AG04450 (cell line): ENCODE results near the gene TMEM100. TPM values are rescaled to one million over a fixed set of nuclear protein-coding genes. Genes with fewer than 3 reads are reported as not detected.

ENCODE experiments used
- CTCF ChIA-PET: fragments of 300-600, 350-600 bp; formaldehyde crosslinking; extraction: SDS; loops from one replicate; lab custom pipeline; 2022; ENCODE audit warnings: antibody characterized with exemption, inconsistent platforms; lab: Charles Lee
- POLR2A ChIA-PET: fragments of 350-600 bp; formaldehyde crosslinking; extraction: SDS; loops from one replicate; lab custom pipeline; 2021; ENCODE audit warnings: antibody characterized with exemption, inconsistent platforms; lab: Yijun Ruan, JAX
- DNase-seq: peaks from one replicate; pipeline ENCODE4 v3.0.0-alpha.2; 2011; ENCODE audit warnings: low read depth, low spot score
- H3K27ac ChIP-seq: one replicate; pipeline ENCODE4 v1.5.1; 2012; ENCODE audit warnings: low read depth, low read length, control low read depth
- H3K27me3 ChIP-seq: one replicate; pipeline ENCODE4 v1.6.0; 2012; ENCODE audit warnings: low read length; ENCODE audit not compliant: control insufficient read depth, insufficient read depth
- H3K4me3 ChIP-seq: 2 replicates; pipeline ENCODE4 v1.5.1; 2011; ENCODE audit warnings: mild to moderate bottlenecking, low read depth, low read length, control low read depth
- H3K9me3 ChIP-seq: 2 replicates; pipeline ENCODE4 v1.5.1; 2012; ENCODE audit warnings: low read length; ENCODE audit not compliant: control insufficient read depth, insufficient read depth
- polyA plus RNA-seq: library from polyadenylated mRNA; depleted of rRNA; stranded (reverse); fragments of >200 nt; gene quantifications from 2 replicates; pipeline ENCODE4 v1.2.3, GENCODE V29; 2011
- TF ChIP-seq, protein P1 (sequence below): IDR thresholded peaks from 2 replicates; pipeline ENCODE4 v1.5.1; 2011; ENCODE audit warnings: low read depth, low read length, control low read depth, inconsistent platforms

Gene TMEM100
- polyA plus RNA-seq, 1 experiment, result 0.63 TPM

DNA sequence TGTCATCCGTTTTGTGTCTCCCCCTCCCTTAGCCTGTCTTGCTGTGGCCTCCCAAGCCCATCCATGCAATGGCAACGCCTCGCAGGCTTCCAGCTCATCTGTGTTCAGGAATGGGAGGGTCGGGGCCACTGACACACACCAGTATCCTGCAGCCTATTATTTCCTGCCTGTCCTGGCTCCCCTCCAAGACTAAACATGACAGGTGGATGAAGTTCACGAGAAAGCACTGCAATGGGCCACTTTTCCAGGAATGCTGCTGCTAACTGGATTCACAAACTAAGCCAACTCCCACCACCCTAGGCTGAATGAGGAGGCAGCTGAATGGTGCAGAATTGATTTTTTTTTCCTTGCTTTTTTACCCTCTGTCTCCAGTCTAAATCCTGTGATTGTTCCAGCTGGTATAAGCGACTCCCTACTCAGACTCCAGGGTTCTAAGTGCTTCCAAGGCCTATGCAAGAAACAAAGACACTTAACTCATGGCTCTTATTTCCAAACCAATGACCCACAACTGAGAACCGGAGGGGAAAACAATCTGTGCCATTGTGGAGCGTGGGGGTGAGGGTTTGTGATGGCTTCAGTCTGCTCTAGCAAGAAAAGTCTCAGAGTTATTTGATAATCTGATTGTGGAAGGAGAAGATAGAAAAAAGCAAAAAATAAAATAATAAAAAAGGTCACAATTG lies 23.3 kb downstream of the TMEM100 start:
- Histone ChIP-seq H3K9me3 (no peaks in the 10 kb centered on the region), H3K4me3 (no peak overlapping the region), H3K27me3 (peaks cover 4% of the 10 kb centered on the region), H3K27ac (no peak overlapping the region)
- ChIA-PET POLR2A (no interaction called here), CTCF (interaction anchor here (0.7 to 2.9 kb wide), 3 partner anchors 18 to 175 kb away, joined by 3 to 8 read pairs (median 3); no protein-coding TSS in a partner anchor)
- DNase-seq, result no peak
- TF ChIP-seq, protein P1, sequence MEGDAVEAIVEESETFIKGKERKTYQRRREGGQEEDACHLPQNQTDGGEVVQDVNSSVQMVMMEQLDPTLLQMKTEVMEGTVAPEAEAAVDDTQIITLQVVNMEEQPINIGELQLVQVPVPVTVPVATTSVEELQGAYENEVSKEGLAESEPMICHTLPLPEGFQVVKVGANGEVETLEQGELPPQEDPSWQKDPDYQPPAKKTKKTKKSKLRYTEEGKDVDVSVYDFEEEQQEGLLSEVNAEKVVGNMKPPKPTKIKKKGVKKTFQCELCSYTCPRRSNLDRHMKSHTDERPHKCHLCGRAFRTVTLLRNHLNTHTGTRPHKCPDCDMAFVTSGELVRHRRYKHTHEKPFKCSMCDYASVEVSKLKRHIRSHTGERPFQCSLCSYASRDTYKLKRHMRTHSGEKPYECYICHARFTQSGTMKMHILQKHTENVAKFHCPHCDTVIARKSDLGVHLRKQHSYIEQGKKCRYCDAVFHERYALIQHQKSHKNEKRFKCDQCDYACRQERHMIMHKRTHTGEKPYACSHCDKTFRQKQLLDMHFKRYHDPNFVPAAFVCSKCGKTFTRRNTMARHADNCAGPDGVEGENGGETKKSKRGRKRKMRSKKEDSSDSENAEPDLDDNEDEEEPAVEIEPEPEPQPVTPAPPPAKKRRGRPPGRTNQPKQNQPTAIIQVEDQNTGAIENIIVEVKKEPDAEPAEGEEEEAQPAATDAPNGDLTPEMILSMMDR, result no peak

DNA sequence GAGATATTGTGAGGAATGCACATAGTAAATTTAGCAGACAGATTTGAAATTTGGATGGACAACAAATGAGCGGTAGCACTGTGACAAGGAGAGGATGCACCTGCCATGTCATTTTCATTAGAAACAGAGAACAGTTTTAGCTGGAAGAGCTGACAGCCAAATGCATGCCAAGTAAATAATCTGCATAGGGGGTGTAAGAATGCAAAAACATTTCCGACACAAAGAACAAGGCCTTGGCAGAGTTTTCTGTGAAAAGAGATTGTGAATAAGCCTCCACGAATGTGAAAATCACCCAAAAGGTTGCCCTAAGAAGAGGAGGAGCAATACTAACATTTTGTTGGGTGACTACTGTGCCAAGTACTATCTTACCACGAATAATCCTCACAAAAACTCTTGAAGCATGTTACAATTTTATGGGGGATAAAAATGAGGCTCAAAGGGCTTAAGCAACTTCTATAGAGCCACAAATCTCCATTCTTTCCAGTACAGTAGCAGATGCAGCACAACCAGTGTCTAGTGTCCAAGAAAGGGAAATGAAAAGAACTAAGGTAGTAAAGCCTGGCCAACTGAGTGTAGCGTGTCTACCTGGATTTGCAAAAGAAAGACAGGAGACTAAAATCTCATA lies 28.3 kb downstream of the TMEM100 start:
- Histone ChIP-seq H3K9me3 (no peaks in the 10 kb centered on the region), H3K27ac (no peak overlapping the region), H3K4me3 (no peak overlapping the region), H3K27me3 (peaks cover 7% of the 10 kb centered on the region)
- ChIA-PET POLR2A (no interaction called here), CTCF (no interaction called here)
- no peak for DNase-seq
- TF ChIP-seq, protein P1, result no peak

DNA sequence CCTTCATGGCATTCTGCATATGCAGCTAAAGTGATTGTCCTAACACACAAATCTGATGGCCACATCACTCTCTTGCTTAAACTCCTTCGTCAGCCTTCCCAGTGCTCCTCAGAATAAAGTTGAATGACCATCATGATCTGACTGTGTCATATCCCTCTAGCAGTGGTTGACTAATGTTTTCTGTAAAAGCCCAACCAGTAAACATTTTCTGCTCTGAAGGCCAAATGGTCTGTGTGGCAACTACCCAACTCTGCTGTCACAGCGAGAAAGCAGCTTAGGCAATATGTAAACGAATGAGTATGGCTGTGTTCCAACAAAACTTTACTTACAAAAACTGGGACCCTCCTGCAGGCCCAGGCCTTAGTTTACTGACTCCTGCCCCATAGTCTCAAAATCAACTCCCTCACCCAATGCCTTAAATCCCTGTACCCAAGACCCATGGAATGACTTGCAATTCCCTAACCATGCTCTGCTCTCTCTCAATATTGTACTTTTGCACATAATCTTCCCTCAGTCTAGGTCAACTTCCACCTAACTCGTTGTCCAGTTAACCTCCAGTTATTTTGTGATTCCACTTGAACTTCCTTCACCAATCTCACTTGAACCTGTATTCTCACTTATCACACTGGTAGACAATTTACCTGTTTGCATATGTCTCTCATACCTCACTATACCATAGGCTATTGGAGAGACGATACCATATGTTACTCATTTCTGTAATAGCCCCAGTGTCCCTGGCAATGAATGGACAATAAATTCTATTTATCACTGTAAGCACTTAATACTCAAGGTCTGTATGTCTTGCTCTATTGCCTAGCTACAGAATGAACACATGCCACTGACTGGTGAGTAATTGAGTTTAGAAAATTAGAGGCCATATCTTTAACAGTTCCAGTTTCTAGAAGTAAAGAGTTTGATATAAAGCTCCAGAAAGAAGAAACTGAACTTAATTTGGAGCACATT lies 29.1 kb downstream of the TMEM100 start:
- H3K27me3 ChIP-seq, result peaks cover 7% of the 10 kb centered on the region
- no peak overlapping the region for H3K4me3 ChIP-seq
- no peak overlapping the region for H3K27ac ChIP-seq
- TF ChIP-seq, protein P1, result no peak
- no peaks in the 10 kb centered on the region for H3K9me3 ChIP-seq
- ChIA-PET CTCF (no interaction called here), POLR2A (no interaction called here)
- DNase-seq, result no peak

DNA sequence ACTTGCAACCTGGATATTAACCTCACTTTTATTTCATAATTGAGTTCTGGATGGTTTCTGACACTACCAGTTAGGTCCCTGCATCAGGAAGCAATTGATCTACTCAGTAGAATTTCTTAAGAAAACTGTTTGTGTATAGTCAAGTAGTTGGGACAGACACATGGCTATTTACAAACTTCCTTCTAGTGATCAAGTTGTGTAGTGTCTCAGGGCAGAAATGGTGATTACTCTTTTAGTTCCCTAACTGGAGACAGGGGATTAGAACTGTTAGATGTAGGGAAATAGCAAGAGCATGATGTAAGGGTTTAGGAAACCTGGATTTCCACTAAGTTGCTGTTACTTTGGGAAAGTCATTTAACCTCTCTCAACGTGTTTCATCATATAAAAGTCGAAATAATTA lies 30.4 kb downstream of the TMEM100 start:
- no peak for DNase-seq
- TF ChIP-seq, protein P1, result no peak
- Histone ChIP-seq H3K9me3 (no peaks in the 10 kb centered on the region), H3K27ac (no peak overlapping the region), H3K27me3 (peaks cover 2% of the 10 kb centered on the region), H3K4me3 (no peak overlapping the region)
- ChIA-PET POLR2A (no interaction called here), CTCF (interaction anchor here (1.0 to 2.1 kb wide), 3 partner anchors 26 to 58 kb away, joined by 3 to 8 read pairs (median 4); no protein-coding TSS in a partner anchor)
